IMR-90 (cell line): ENCODE measurements around the gene IFNAR2. TPM values are rescaled to one million over a fixed set of nuclear protein-coding genes. Genes with fewer than 3 reads are reported as not detected.

Experiments used
- ATAC-seq: fragments of 200-7000 bp; cut with Tn5 transposase; 2 replicates; pipeline ENCODE4 v1.9.1; 2020; ENCODE audit warnings: low read depth, mild to moderate bottlenecking, moderate library complexity
- BruUV-seq: library from RNA; stranded (reverse); fragments of 400-500 nt; replicated peaks from 2 replicates; lab custom pipeline; 2021; lab: Mats Ljungman, UMichigan
- CTCF ChIA-PET: fragments of 300-600 bp; formaldehyde crosslinking; extraction: SDS; loops from one replicate; lab custom pipeline; 2021; ENCODE audit warnings: antibody characterized with exemption; lab: Yijun Ruan, JAX
- POLR2A ChIA-PET: fragments of 300-600 bp; sonication (Branson Sonifier 250); formaldehyde crosslinking; loops from one replicate; lab custom pipeline; 2022; ENCODE audit warnings: antibody characterized with exemption; ENCODE audit not compliant: unreplicated experiment; lab: Charles Lee
- DNase-seq: peaks from one replicate; pipeline ENCODE4 v3.0.0; 2013
- H2AFZ ChIP-seq: replicated peaks from 2 replicates; pipeline ENCODE3; 2013; ENCODE audit warnings: low read length, mild to moderate bottlenecking; ENCODE audit not compliant: poor library complexity
- H2AK5ac ChIP-seq: 2 replicates; pipeline ENCODE4 v1.6.1; 2013; ENCODE audit warnings: low read depth, low read length, inconsistent platforms
- H2AK9ac ChIP-seq: replicated peaks from 2 replicates; pipeline ENCODE3; 2013; ENCODE audit warnings: mild to moderate bottlenecking, low read depth, low read length, moderate library complexity; ENCODE audit not compliant: poor library complexity
- H2BK120ac ChIP-seq: 2 replicates; pipeline ENCODE4 v1.6.1; 2013; ENCODE audit warnings: low read depth, low read length, inconsistent platforms
- H2BK15ac ChIP-seq: 3 replicates; pipeline ENCODE4 v1.6.1; 2013; ENCODE audit warnings: low read depth, low read length, inconsistent platforms
- H2BK20ac ChIP-seq: 2 replicates; pipeline ENCODE4 v1.6.1; 2013; ENCODE audit warnings: low read depth, mild to moderate bottlenecking, inconsistent platforms, low read length, moderate library complexity
- H2BK5ac ChIP-seq: 2 replicates; pipeline ENCODE4 v1.6.1; 2013; ENCODE audit warnings: mild to moderate bottlenecking, low read depth, low read length, inconsistent platforms; ENCODE audit not compliant: poor library complexity, severe bottlenecking
- H3K14ac ChIP-seq: replicated peaks from 2 replicates; pipeline ENCODE4 v1.6.1; 2013; ENCODE audit warnings: low read depth, low read length, inconsistent platforms
- H3K18ac ChIP-seq: 2 replicates; pipeline ENCODE4 v1.6.1; 2013; ENCODE audit warnings: low read depth, low read length, control low read depth
- H3K23ac ChIP-seq: 2 replicates; pipeline ENCODE4 v1.6.1; 2013; ENCODE audit warnings: low read depth, low read length, inconsistent platforms
- H3K27ac ChIP-seq: 2 replicates; pipeline ENCODE4 v1.5.1; 2013; ENCODE audit warnings: mild to moderate bottlenecking, control low read depth, low read length; ENCODE audit not compliant: insufficient read depth
- H3K27me3 ChIP-seq: 2 replicates; pipeline ENCODE4 v1.6.1; 2013; ENCODE audit warnings: low read length; ENCODE audit not compliant: control insufficient read depth, insufficient read depth
- H3K36me3 ChIP-seq: 2 replicates; pipeline ENCODE4 v1.6.1; 2013; ENCODE audit warnings: low read length, mixed read lengths; ENCODE audit not compliant: control insufficient read depth, insufficient read depth
- H3K4ac ChIP-seq: 2 replicates; pipeline ENCODE4 v1.6.1; 2013; ENCODE audit warnings: low read depth, low read length, inconsistent platforms
- H3K4me1 ChIP-seq: 2 replicates; pipeline ENCODE4 v1.6.1; 2013; ENCODE audit warnings: low read length, mixed read lengths; ENCODE audit not compliant: control insufficient read depth, insufficient read depth
- H3K4me2 ChIP-seq: 2 replicates; pipeline ENCODE4 v1.6.1; 2013; ENCODE audit warnings: low read depth, mild to moderate bottlenecking, control low read depth, low read length, moderate library complexity
- H3K4me3 ChIP-seq: 2 replicates; pipeline ENCODE4 v1.5.1; 2013; ENCODE audit warnings: low read depth, mild to moderate bottlenecking, control low read depth, low read length, moderate library complexity; ENCODE audit not compliant: insufficient read depth
- H3K56ac ChIP-seq: 2 replicates; pipeline ENCODE4 v1.6.1; 2013; ENCODE audit warnings: low read length, inconsistent platforms; ENCODE audit not compliant: insufficient read depth; ENCODE audit errors: extremely low read depth
- H3K79me1 ChIP-seq, 2 experiments: 2 replicates each; pipeline ENCODE4 v1.6.1; 2013; ENCODE audit warnings: low read length in 2 of 2, inconsistent platforms in 1 of 2, low read depth in 1 of 2
- H3K9ac ChIP-seq: 2 replicates; pipeline ENCODE4 v1.6.1; 2013; ENCODE audit warnings: low read depth, low read length, control low read depth
- H3K9me1 ChIP-seq: 2 replicates; pipeline ENCODE4 v1.6.1; 2013; ENCODE audit warnings: low read length, inconsistent platforms; ENCODE audit not compliant: insufficient read depth
- H3K9me3 ChIP-seq: 2 replicates; pipeline ENCODE4 v1.6.1; 2013; ENCODE audit warnings: low read length; ENCODE audit not compliant: control insufficient read depth, insufficient read depth
- H4K20me1 ChIP-seq: 2 replicates; pipeline ENCODE4 v1.6.1; 2013; ENCODE audit warnings: low read length, inconsistent platforms; ENCODE audit not compliant: insufficient read depth
- H4K5ac ChIP-seq: 2 replicates; pipeline ENCODE4 v1.6.1; 2013; ENCODE audit warnings: mild to moderate bottlenecking, low read depth, low read length, control low read depth
- H4K8ac ChIP-seq, 2 experiments: 2 replicates each; pipeline ENCODE4 v1.6.1; 2013; ENCODE audit warnings: low read depth in 2 of 2, low read length in 2 of 2, control low read depth in 1 of 2, inconsistent platforms in 1 of 2
- H4K91ac ChIP-seq: 2 replicates; pipeline ENCODE4 v1.6.1; 2013; ENCODE audit warnings: low read depth, low read length, inconsistent platforms; ENCODE audit not compliant: insufficient read depth
- CEBPB ChIP-seq: IDR thresholded peaks from 2 replicates; pipeline ENCODE4 v1.6.1; 2012; ENCODE audit warnings: low read depth, low read length, improper control_type of control experiment
- CHD1 ChIP-seq: IDR thresholded peaks from 2 replicates; pipeline ENCODE4 v1.6.1; 2012; ENCODE audit warnings: low read depth, low read length, improper control_type of control experiment
- FOS ChIP-seq: fragments of 150-350 bp; IDR thresholded peaks from 2 replicates; pipeline ENCODE4 v1.6.1; 2016; ENCODE audit warnings: low read depth, low read length
- MAFK ChIP-seq: IDR thresholded peaks from 2 replicates; pipeline ENCODE4 v1.6.1; 2012; ENCODE audit warnings: low read depth, low read length, improper control_type of control experiment
- MAZ ChIP-seq: IDR thresholded peaks from 2 replicates; pipeline ENCODE4 v1.6.1; 2012; ENCODE audit warnings: low read depth, mild to moderate bottlenecking, low read length, improper control_type of control experiment, moderate library complexity, borderline replicate concordance
- POLR2A ChIP-seq: IDR thresholded peaks from 2 replicates; pipeline ENCODE4 v1.6.1; 2012; ENCODE audit warnings: mild to moderate bottlenecking, low read depth, low read length
- WGBS, 2 experiments: methylation state at CpG; one replicate each; pipeline versions ENCODE4 v1.1.5 to v1.1.7; 2013; ENCODE audit warnings: missing lambda C conversion rate in 2 of 2; ENCODE audit not compliant: insufficient read length in 1 of 2; ENCODE audit errors: extremely low coverage in 2 of 2; 5-methylcytosine and 5-hydroxymethylcytosine counted together
- dilution Hi-C: fragments of 300-500 bp; cut with HindIII; formaldehyde crosslinking; loops from one replicate; pipeline ENCODE4 v1.14.3; 2018; ENCODE audit warnings: low sequenced_read_pairs; ENCODE audit not compliant: unreplicated experiment
- in situ Hi-C: fragments of 300-500 bp; cut with MboI; formaldehyde crosslinking; loops from 3 replicates; pipeline ENCODE4 v1.14.3; 2019; ENCODE audit warnings: low sequenced_read_pairs, inconsistent platforms, mixed read lengths
- intact Hi-C: fragments of 100-400 bp; cut with micrococcal nuclease; formaldehyde crosslinking; loops from 2 replicates; pipeline ENCODE4 v1.10.0; 2022
- polyA plus RNA-seq, 3 experiments: library from polyadenylated mRNA; depleted of rRNA; stranded (reverse); fragments of >200 nt; gene quantifications; 2 replicates each; pipeline ENCODE4 v1.2.3, GENCODE V29; 2012; ENCODE audit warnings: low replicate concordance in 1 of 3
- total RNA-seq: library from RNA; depleted of rRNA; stranded (reverse); fragments of >200 nt; gene quantifications from 2 replicates; pipeline ENCODE4 v1.2.3, GENCODE V29; 2012
- TF ChIP-seq, protein P1 (sequence below): conservative IDR thresholded peaks from 2 replicates; pipeline ENCODE4 v1.5.1; 2012; ENCODE audit warnings: mild to moderate bottlenecking, low read depth, low read length, improper control_type of control experiment
- TF ChIP-seq, protein P2 (sequence below): fragments of 150-350 bp; IDR thresholded peaks from 2 replicates; pipeline ENCODE4 v1.6.1; 2017; ENCODE audit warnings: mild to moderate bottlenecking, antibody characterized with exemption, low read length, low read depth

The IFNAR2 gene
- total and polyA plus RNA-seq, 2 of the 4 experiments (the other 2 are of a cell fraction) = 6.3 to 13.9 TPM

DNA sequence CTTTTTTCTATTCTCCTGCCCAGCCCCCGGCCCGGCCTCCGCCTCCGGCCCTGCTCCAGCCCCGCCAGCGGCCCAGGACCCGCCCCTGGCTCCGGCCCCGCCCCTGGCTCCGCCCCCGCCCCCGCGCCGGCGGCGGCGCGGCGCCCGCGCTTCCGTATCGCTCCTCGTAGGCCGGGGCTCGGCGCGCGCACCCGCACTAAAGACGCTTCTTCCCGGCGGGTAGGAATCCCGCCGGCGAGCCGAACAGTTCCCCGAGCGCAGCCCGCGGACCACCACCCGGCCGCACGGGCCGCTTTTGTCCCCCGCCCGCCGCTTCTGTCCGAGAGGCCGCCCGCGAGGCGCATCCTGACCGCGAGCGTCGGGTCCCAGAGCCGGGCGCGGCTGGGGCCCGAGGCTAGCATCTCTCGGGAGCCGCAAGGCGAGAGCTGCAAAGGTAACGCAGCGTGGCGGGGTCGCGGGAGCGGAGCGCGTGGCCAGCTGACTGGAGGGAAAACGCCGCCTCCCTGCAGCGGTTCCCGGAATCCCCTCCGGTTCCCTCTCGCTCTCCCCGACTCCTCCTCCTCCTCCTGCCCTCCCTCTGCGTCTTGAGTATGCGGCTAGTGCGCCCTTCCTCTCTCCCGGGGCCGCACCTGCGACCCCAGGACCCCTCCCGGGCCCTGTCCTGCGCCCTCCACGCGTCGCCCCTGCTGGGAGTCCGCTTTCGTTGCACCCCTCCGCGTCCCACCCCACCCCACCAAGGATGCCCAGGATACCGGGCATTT, at the start of gene IFNAR2 (continued):
- TF ChIP-seq, protein P1, sequence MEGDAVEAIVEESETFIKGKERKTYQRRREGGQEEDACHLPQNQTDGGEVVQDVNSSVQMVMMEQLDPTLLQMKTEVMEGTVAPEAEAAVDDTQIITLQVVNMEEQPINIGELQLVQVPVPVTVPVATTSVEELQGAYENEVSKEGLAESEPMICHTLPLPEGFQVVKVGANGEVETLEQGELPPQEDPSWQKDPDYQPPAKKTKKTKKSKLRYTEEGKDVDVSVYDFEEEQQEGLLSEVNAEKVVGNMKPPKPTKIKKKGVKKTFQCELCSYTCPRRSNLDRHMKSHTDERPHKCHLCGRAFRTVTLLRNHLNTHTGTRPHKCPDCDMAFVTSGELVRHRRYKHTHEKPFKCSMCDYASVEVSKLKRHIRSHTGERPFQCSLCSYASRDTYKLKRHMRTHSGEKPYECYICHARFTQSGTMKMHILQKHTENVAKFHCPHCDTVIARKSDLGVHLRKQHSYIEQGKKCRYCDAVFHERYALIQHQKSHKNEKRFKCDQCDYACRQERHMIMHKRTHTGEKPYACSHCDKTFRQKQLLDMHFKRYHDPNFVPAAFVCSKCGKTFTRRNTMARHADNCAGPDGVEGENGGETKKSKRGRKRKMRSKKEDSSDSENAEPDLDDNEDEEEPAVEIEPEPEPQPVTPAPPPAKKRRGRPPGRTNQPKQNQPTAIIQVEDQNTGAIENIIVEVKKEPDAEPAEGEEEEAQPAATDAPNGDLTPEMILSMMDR = no peak
- TF ChIP-seq CHD1 = no peak

DNA sequence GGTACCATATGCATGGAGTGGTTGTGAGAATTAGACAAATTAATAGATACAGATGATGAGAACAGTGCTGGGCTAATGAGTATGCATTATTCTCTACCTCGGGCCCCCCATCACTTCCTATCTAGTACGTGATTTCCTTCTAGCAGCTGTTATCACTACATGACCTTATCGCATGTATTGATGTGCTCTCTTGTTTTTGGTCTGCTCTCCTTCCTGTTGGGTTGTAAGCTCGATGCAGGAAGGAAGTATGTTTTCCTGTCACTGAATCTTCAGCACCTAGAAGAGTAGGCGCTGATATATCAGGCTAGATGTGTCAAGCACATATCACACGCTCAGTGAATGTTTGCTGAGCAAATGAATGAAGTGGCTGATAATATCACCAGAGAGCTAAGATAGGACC, 43.9 kb upstream of the IFNAR2 start:
- Histone ChIP-seq H3K9ac (no peak overlapping the region), H3K23ac (no peak overlapping the region), H3K9me3 (no peaks in the 10 kb centered on the region), H3K4ac (no peak overlapping the region), H3K27me3 (peaks cover 38% of the 10 kb centered on the region), H3K18ac (no peak overlapping the region), H2AK5ac (no peak overlapping the region), H2BK15ac (no peak overlapping the region), H4K20me1 (no peaks in the 10 kb centered on the region), H3K27ac (no peak overlapping the region), H4K8ac (no peak overlapping the region), H2BK120ac (no peak overlapping the region), H3K36me3 (no peaks in the 10 kb centered on the region), H4K5ac (no peak overlapping the region), H3K79me1 (no peaks in the 10 kb centered on the region), H3K14ac (no peak overlapping the region), H3K4me3 (no peak overlapping the region), H3K9me1 (no peaks in the 10 kb centered on the region), H2AK9ac (no peak overlapping the region), H2BK5ac (no peak overlapping the region), H3K4me1 (no peaks in the 10 kb centered on the region), H4K91ac (no peak overlapping the region), H2BK20ac (no peak overlapping the region), H3K56ac (no peak overlapping the region), H2AFZ (no peak overlapping the region), H3K4me2 (no peak overlapping the region)
- dilution Hi-C loops (no loop called here), intact Hi-C loops (no loop called here), in situ Hi-C loops (no loop called here)
- ATAC-seq (no peak), DNase-seq (no peak)
- TF ChIP-seq POLR2A (no peak), MAZ (no peak), CEBPB (no peak), FOS (no peak), MAFK (no peak)
- TF ChIP-seq, protein P2, sequence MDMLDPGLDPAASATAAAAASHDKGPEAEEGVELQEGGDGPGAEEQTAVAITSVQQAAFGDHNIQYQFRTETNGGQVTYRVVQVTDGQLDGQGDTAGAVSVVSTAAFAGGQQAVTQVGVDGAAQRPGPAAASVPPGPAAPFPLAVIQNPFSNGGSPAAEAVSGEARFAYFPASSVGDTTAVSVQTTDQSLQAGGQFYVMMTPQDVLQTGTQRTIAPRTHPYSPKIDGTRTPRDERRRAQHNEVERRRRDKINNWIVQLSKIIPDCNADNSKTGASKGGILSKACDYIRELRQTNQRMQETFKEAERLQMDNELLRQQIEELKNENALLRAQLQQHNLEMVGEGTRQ = no peak
- ChIA-PET POLR2A (no interaction called here), CTCF (interaction anchor here (0.8 to 3.0 kb wide), 2 partner anchors 11 to 246 kb away, joined by 4 to 13 read pairs; no protein-coding TSS in a partner anchor)
- BruUV-seq = no TSS peak
- WGBS, 2 experiments = no CpG with 5 or more reads among the region's 6 CpGs
